GM18870 (cell line): ENCODE results near the gene SLC5A10.

Experiments
- ATAC-seq: cut with Tn5 transposase; IDR thresholded peaks from one replicate; pipeline ENCODE4 v1.9.1; 2021; ENCODE audit warnings: moderate library complexity; ENCODE audit not compliant: unreplicated experiment

SLC5A10 gene

GRCh38 chr17:18981642-18982424 lies 29.9 kb downstream of the SLC5A10 start:
- ATAC-seq = no peak

GRCh38 chr17:18984273-18985114 lies 32.5 kb downstream of the SLC5A10 start:
- no peak for ATAC-seq

GRCh38 chr17:18985475-18985874 lies 33.5 kb downstream of the SLC5A10 start:
- ATAC-seq = no peak

GRCh38 chr17:18986541-18987229 lies 34.7 kb downstream of the SLC5A10 start:
- no peak for ATAC-seq

- ATAC-seq = no peak
Measured at GRCh38 chr17:18987230-18987610, 35.3 kb downstream of the SLC5A10 start.

- no peak for ATAC-seq
Measured at GRCh38 chr17:18987862-18988545, 36.0 kb downstream of the SLC5A10 start.

GRCh38 chr17:18988546-18989173 lies 36.7 kb downstream of the SLC5A10 start:
- no peak for ATAC-seq

- ATAC-seq = no peak
Measured at GRCh38 chr17:18990331-18990730, 38.4 kb downstream of the SLC5A10 start.

- no peak for ATAC-seq
Measured at GRCh38 chr17:18991531-18992315, 39.8 kb downstream of the SLC5A10 start.

GRCh38 chr17:18992454-18993130 lies 40.6 kb downstream of the SLC5A10 start:
- ATAC-seq = no peak

- no peak for ATAC-seq
Measured at GRCh38 chr17:18993905-18994526, 42.1 kb downstream of the SLC5A10 start.

GRCh38 chr17:18994631-18995030 lies 42.7 kb downstream of the SLC5A10 start:
- ATAC-seq = no peak

GRCh38 chr17:18995220-18995619 lies 43.3 kb downstream of the SLC5A10 start:
- no peak for ATAC-seq

- ATAC-seq = no peak
Measured at GRCh38 chr17:18996458-18996857, 44.5 kb downstream of the SLC5A10 start.

GRCh38 chr17:18997650-18998196 lies 45.8 kb downstream of the SLC5A10 start:
- no peak for ATAC-seq

- ATAC-seq = no peak
Measured at GRCh38 chr17:18999394-18999793, 47.4 kb downstream of the SLC5A10 start.

GRCh38 chr17:18999911-19000310 lies 47.9 kb downstream of the SLC5A10 start:
- no peak for ATAC-seq

- no peak for ATAC-seq
Measured at GRCh38 chr17:19000531-19001325, 48.8 kb downstream of the SLC5A10 start.
